GM18508 (cell line): ENCODE data around the gene EXD3.

Experiments
- ATAC-seq: cut with Tn5 transposase; IDR thresholded peaks from one replicate; pipeline ENCODE4 v1.9.1; 2021; ENCODE audit warnings: moderate number of reproducible peaks; ENCODE audit not compliant: insufficient read depth, unreplicated experiment

The EXD3 gene

DNA sequence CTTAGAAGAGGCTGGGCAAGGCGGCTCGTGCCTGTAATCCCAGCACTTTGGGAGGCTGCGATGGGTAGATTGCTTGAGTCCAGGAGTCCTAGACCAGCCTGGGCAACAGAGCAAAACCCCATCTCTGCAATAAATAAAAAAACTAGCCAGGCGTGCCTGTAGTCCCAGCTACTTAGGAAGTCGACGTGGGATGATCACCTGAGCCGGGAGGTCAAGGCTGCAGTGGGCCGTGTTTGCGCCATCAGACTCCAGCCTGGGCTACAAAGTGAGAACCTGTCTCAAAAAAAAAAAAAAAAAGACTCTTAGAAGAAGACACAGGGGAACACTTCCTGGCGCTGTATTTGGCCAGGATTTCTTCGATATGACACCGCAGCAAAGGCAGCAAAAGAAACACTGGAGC is 97.2 kb downstream of the EXD3 start:
- ATAC-seq, result no peak

DNA sequence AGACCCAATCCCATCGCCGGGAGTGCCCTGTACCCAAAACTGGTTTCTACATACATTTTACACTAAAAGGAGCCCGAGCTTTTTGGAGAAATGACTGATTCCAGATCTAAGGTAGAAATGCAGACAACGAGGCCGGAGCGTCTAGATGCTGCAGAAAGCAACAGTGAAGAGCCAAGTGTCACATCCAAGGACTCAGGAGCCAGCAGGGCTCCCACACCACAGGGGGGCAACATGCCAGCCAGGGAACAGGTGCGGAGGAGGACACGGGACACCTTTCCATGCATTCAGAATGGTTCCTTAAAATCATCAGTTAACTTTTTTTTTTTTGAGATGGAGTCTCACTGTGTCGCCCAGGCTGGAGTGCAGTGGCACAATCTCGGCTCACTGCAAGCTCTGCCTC is 97.8 kb downstream of the EXD3 start:
- no peak for ATAC-seq

DNA sequence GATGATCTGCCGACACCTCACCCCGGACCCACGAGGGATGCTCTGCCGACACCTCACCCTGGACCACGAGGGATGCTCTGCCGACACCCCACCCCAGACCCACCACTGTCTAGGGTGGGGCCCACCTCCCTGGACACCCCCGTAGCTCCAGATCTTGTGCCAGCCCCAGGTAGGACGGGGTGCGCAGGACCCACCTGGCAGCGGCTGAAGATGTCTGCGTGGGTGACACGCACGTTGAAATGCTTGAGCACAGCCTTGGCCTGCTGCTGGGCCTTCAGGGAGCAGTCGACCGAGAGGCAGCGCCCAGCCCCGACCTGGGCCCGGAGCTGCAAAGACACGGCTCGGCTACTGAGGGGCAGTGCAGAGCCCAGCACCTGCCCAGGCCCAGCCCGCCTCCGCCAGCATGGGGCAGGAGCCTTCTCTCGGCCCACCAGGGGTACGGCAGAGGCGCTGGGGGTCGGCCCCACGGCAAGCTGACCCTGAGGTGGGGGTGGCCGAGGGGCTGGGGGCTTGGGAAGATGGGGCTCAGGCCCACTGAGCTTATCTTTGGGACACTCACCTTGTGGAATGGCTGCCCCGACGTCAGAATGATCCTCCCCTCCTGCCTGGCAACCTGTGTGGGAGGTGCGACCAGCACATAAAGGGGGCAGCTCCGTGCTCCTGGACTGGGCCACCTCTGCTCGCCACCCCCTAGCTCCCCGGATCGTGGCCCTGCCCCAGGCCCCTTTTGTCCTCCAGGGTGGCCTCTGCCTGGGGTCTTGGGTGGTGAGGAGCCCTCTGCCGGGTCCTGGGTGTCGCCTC is 99.2 kb downstream of the EXD3 start:
- ATAC-seq, result no peak

DNA sequence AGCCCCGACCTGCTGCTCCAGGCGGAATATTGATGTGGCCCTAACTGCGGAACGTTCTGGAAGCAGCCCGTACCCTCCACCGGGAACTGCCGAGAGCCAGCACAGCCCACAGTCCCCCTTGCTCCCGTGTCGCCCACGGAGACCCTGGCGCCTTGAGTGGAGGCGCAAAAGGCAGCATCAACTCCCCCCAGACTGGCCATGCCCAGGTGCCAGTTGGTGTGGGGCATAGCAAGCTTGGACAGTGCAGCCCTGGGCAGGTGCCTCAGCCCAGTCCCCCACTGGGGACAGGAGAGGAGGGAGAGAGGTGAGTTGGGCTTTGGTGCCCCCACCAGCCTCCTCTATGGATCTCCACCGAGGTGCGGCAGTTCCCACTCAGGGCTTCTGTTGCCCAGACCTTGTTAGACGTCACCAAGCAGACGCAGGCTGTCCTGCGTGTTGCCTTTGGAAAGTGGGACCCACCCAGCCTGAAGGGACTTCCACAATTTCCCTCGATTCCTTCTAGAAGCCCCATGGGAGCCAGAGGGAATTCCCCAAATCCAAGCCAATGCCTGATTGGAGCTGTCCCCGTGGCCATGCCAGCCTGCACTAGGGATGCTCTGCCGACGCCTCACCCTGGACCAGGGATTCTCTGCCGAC is 101.1 kb downstream of the EXD3 start:
- no peak for ATAC-seq

DNA sequence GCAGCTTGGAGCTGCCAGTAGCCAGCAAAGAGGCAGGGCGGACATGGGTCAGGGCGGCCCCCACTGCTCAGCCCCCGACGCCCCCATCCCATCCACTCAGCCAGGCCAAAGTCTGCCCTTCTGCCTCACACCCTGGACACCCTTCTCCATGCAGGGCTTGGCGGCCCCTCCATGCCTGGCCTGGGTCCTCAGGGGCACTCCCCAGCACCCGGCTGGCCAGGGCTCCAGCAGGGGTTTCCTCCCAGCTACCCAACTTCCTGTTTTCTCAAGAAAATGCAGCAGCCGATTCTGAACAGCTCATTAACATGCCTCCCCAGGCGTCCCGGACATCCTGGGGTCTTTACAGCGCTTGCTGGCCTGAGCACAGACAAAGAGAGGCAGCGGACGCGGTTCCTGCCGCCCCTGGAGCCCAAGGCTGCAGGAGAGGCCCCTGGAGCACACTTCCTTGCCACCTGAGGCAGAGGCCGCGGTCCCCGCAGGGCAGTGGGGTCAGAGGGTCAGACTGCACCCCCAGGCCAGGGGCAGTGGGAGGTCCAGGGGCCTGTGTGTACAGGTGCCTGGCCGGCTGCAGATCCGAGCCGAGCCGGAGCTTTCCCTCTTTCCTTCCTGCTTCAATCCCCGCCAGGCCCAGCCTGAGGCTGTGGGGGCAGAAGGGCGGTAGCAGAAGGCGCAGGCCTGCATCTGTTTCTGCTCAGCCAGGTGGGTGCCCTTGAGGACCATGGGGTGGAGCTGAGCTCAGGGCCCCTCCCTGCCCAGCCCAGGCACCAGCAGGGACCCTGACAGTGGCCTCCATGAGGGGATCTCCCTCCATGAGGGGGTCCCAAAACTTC is 102.2 kb downstream of the EXD3 start:
- ATAC-seq, result no peak

DNA sequence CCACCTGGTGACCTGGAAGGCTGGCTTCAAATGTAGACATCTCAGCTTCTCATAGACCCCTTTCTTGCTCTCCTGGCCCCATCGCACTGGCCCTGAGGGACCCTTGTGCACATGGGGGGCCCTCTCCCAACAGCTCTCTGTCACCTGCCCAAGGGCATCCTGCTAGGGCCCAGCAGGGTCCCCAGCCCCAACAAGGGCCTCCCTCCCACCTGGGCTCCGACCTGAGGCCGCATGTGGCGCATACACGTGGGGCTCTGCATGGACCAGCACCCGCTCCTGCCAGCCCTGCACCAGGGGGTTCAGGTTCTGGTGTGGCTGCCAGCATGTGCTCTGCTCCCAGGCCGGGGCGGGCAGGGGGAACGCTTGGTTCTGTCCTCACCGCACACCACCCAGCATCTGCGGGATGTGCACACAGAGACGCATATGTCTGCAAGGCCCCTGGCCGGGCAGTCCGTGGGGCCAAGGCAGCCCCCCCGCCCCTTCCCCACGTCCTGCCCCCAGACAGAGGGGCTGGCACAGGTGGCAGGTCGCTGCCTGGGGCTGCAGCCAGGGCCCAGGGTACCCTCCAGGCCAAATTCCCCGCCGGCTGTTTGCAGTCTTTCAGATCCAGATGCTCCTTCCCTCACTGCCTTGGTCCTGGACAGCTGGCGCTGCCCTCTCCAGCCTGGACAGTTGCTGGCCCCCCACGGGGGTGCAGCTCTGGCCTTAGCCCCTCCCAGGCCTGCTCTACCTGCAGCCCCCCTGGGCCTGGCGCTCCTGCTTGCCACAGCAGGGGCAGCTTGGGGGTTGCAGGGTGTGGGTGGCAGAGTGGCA is 103.0 kb downstream of the EXD3 start:
- no peak for ATAC-seq

DNA sequence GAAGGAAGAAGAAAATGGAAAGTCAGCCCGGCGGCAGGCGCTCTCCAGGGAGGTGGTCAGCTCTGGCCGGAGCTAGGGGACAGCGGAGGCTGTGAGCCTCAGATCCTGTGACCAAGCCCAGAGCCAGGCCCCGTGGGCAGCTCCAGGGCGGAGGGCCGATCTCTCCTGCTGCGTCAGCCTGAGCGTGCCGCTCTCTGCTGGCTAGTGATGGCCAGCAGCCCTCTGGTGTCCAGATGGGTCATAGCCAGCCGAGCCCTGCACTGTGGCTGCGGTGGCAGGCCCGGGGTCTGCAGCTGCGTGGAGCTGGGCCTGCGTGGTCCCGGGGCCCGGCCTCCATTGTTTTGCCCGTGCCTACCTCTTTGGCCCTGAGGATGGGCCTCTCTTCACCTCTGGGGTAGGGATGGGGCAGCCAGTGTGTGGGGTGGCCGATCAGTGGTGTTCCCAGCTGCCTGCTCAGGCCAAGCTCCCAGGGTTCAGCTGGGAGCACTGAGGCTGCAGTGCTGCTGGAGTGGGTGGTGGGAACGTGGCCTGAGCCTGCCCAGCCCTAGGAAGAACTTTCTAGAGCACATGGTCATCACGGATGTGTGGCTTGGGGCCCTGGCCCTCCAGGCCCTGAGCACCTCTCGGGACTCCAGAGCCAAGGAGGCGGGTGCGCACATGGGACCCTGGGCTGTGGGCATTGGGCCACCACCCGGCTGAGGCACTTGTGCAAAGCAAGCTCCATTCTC is 103.8 kb downstream of the EXD3 start:
- no peak for ATAC-seq

DNA sequence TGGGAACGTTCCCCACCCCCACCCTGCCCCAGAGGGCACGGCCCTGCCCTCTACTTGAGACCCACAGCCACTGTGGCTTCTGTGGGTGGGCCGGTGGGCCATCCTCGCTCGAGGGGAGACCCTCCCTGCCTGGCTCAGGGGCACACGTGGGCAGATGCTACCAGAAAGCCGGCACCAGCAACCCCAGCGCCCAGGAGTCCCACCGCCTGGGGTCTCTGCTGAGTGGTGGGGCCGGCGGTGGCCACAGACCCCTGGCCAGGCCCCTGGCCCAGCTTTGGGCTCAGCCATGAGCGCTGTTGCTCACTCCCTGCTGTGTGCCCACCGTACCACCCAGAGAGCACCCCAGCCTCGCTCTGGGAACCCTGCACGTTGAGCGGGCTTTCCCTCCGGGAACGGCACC is 104.4 kb downstream of the EXD3 start:
- ATAC-seq, result no peak

DNA sequence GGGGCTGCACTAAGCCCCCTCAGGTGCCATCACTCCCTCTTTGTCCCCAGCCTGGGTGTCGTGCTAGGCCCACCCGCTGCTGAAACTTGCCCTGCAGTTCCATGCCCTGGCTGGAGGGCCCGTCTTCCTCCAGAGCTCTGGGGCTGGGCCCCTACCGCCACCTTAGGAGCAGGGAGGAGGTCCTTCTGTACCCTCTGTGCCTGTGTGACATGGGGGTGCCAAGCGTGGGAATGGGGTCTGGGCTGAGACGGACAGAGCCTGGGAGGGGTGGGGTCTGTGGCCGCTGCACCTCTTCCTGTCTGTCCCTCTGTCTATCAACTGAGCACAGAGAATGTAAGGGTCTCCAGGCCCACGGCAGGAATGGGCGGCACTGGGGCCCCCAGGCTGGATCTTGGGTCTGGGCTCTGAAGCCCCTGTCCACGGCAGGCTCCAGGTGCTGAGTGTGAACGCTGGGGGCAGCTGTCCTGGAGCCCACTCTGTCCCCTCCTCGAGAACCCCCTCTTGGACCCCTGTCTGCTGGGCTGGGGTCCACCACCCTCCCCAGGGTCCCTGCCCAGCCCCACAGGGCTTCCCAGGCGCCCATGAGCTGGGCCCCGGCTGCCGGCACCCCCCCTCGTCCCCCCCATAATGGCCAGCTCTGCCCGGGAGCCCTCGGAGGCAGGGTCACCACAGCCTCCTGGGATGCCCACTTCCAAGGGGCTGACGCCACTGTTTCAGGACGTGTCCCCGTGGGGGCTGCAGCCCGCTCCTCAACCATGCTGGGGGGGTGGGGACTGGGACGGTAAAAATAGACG is 105.0 kb downstream of the EXD3 start:
- no peak for ATAC-seq

DNA sequence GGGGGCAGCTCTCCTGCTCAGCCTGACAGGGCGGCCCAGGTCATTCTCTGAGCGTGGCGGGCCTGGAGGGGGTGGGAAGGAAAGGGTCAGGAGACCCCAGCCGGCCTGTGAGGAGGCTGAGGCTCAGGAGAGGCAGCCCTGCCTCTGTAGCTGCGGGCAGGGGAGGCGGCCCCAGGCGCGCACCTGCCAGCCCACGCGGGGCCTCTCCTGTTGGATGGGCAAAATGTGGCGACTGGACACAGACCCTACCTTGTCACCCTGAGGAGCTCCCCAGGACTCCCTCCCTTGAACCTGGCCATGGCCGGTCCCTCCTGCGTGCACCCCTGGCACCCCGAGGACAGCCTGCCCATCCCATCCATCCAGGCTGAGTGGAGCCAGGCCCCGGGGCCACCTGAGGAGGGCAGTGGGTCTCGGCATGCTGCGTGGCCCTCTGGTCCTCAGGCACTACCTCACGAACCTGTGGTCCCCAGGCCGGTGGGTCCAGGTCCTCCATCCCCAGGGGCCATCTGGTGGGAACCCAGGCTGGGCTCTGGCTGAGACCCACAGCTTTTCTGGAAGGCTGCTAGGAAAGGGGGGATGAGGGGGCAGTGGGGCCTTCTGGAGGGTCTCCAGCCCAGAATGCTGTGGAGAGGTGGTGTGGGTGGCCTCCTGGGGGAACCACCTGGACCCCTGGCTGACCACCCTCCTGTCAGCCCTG is 105.8 kb downstream of the EXD3 start:
- ATAC-seq, result no peak

DNA sequence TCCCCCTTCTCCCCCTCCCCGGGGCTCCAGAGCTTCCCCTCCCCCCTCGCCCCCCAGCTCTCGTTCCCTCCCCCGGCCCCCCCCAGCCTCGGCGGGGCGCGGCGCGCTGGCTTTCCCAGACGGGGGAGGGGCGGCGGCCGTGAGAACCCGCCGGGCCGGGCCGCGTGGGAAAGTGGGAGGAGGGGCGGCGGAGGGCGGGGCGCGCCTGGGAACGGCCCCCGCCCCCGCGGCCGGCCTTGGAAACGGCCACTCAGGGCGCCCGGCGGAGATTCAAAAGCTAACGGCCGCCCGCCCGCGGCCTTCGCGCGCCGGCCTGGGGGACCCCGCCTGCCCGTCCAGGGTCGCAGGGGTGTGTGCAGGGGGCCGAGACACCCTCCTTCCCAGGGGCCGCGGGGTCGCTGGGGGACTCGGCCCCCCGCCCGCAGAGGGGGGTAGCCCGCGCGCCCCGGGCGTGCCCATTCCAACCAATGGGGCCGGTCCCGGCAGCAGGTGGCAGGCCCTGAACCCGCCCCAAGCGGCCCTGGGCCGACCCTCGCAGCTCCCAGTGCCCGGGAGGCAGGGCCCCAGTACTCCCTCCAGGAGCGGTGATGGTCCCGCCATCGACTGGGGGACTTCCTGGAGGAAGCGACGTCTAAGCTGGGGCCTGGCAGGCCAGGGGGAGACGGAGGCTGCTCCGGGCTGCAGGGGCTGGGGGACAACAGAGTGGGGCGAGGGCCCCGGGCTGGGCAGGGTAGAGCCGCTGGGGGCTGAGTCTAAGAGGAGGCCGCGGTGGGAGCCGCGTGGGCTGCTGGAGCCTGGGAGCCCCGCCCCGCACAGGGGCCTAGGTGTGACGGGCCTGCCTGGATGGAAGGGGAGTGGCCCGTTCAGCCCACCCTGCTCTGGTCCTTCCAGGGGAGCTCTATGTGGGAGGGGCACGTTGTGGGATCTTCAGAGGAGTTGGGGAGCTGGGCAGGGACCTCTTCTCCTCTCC is 106.7 kb downstream of the EXD3 start:
- ATAC-seq, result no peak

DNA sequence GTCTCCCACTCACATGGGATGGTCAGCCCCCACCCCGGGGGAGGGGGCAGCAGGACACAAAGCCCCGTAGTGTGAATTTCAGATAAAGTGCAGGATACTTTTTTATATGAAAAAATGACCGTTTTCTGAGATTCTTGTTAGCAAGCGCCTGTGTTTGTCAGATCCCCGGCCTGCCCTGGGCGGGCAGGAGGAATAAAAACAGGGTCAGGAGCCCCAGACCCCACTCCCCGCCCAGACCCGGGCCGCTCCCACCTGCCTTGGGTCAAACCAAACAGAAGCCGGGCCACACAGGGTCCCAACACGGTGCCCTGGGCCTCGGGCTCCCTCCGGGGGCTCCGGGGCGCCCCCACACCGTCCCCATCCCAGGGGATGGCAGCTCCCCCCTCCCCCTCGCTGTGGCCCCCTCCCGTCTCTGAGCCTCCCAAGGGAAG is 107.4 kb downstream of the EXD3 start:
- no peak for ATAC-seq

DNA sequence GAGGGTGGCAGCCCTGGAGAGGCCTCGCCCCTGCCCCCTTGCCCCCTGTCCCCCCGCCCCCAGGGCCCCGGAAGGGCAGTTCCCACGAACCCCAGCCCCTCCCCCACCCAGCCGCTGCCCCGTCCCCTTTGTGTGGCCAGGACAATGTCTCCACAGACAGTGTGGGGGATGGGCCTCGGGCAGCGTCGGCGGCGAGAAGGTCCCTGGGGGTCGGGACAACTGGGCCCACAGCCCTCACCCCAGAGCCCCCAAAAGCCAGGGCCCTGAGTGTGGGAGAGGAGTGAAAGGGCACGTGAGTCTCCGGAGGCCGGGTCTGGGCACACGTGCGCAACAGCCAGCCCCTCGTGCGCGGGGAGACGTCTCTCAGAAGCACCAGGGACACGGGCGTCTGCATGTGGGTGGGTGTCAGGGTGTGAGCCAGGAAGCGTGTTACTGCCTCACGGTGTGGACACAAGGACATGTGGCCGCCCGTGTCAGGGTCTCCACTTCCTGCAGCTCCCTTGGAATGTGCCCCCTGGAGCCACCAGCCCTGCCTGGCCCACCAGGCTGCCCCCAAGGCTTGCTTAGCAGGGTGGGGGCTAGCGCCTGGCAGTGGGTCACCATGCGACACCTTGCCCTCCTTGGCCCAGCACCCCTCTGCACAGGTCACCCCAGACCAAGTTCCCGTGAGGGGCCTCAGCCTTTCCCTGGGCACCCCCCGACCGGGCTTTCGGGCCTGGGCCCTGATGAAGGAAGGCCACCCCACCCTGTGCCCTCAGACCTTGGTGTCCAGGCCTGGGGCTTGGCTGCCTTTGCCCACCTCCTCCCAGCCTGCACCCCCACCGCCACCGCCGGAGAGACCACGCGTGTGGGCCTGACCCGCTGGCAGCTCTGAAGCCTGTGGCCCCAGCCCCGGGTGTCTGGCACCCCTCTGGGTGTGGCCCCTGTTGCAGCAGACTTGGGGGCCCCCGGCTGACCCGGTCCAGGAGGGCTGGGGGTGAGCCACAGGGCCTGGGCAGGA is 108.1 kb downstream of the EXD3 start:
- ATAC-seq, result no peak

DNA sequence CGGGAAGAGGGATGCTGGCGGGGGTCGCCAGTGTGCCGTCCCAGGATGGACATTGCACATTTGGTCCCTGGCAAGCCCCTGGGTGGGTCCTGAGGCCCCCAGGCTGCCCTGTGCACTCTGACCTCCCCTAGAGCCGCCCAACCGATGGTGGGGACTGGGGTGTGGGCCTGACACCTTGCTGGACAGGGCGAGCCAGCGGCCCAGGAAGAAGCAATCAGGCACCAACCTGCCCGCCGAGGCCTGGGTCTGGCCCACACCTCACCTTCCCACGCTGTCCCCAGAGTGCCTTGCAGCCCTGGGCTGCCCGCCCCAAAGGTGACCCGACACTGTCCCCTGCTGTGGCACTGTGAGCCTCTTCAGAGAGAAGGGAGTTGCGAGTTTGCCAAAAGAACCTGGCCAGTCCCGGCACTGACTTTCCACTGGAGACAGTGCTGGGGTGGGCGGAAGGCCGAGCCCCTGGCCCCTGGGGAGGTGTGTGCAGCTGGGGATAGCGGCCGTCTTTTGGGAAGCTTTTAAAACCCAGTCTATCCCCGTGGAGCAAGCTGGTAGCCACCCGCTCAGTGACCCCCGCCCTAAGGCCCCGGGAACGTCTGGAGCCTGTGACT is 108.9 kb downstream of the EXD3 start:
- ATAC-seq, result no peak

DNA sequence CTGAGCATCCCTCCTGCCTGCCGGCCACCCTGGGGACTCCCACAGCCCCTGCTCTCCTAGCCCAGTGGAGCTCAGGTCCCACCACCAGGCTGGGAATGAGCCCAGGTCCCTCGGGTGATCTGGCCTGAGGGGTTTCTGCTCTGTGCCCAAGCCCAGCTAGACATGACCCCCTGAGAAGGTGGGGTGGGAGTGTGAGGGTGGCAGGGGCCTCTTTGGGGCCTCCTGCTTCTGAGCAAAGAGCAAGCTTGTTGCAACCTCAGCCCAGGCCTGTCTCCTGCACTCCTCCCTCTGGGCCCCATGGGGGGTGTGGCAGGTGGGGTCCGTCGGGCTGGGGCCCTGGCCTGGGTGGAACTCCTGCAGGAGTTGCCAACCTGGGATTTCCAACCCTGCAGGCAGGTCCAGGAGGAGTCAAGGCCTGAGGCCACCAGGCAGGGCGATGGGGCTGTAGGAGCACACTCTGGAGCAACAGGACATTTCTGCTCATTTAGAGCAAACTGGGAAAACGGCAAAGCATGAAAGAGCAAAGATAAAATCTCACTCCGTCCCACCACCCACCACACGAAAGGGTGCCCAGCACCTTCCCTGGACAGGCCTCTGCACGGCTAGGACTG is 109.5 kb downstream of the EXD3 start:
- no peak for ATAC-seq
